ENCODE measurements around the gene POLR3E.

POLR3E gene

GRCh38 chr16:22336581-22336980, 39.4 kb downstream of the POLR3E start:
- in situ Hi-C loops (cut with MboI; ENCODE audit: low pct_unique_long_range_greater_than_20kb, low sequenced_read_pairs, unreplicated experiment), result no loop called here
- TF ChIP-seq CTCF (IDR thresholded peaks at IDR 0.05; ENCODE audit: extremely low read depth, insufficient read depth, missing control alignments), result no peak
- DNase-seq (ENCODE audit: low spot score), result no peak

- DNase-seq (ENCODE audit: low spot score), result no peak
- in situ Hi-C loops (cut with MboI; ENCODE audit: low pct_unique_long_range_greater_than_20kb, low sequenced_read_pairs, unreplicated experiment), result no loop called here
- TF ChIP-seq CTCF (IDR thresholded peaks at IDR 0.05; ENCODE audit: extremely low read depth, insufficient read depth, missing control alignments), result no peak
These were observed 39.8 kb downstream of the POLR3E start for GRCh38 chr16:22337045-22337444.

GRCh38 chr16:22337849-22338635, 40.8 kb downstream of the POLR3E start:
- no peak for DNase-seq (ENCODE audit: low spot score)
- in situ Hi-C loops (cut with MboI; ENCODE audit: low pct_unique_long_range_greater_than_20kb, low sequenced_read_pairs, unreplicated experiment), result no loop called here
- no peak for TF ChIP-seq CTCF (IDR thresholded peaks at IDR 0.05; ENCODE audit: extremely low read depth, insufficient read depth, missing control alignments)

- DNase-seq (ENCODE audit: low spot score), result no peak
- TF ChIP-seq CTCF (IDR thresholded peaks at IDR 0.05; ENCODE audit: extremely low read depth, insufficient read depth, missing control alignments), result no peak
- in situ Hi-C loops (cut with MboI; ENCODE audit: low pct_unique_long_range_greater_than_20kb, low sequenced_read_pairs, unreplicated experiment), result no loop called here
These were observed 43.7 kb downstream of the POLR3E start for GRCh38 chr16:22340945-22341344.

- in situ Hi-C loops (cut with MboI; ENCODE audit: low pct_unique_long_range_greater_than_20kb, low sequenced_read_pairs, unreplicated experiment), result no loop called here
These were observed 44.9 kb downstream of the POLR3E start for GRCh38 chr16:22342082-22342481.

GRCh38 chr16:22346483-22346882, 49.3 kb downstream of the POLR3E start:
- in situ Hi-C loops (cut with MboI; ENCODE audit: low pct_unique_long_range_greater_than_20kb, low sequenced_read_pairs, unreplicated experiment), result no loop called here
- no peak for DNase-seq (ENCODE audit: low spot score)
- no peak for TF ChIP-seq CTCF (IDR thresholded peaks at IDR 0.05; ENCODE audit: extremely low read depth, insufficient read depth, missing control alignments)

More at GRCh38 chr16:22342082-22342481, 44.9 kb downstream of the POLR3E start:
- TF ChIP-seq CTCF (IDR thresholded peaks at IDR 0.05; ENCODE audit: extremely low read depth, insufficient read depth, missing control alignments), result no peak
- no peak for DNase-seq (ENCODE audit: low spot score)

All from GM13977 (cell line).